Activated CD4-positive, alpha-beta memory T cell treated with anti-CD3 and anti-CD28 coated beads for 36 hours (primary cell): ENCODE data around the gene CELF1. TPM values are rescaled to one million over a fixed set of nuclear protein-coding genes. Genes with fewer than 3 reads are reported as not detected.
A peak's percentile ranks its signal among the peaks of the same experiment; 100 is the strongest.
"Not testable (repeated sequence)": the region's sequence is repeated elsewhere in the genome, so short reads cannot be mapped to it uniquely, and the experiment has no call there.

ENCODE experiments used
- CTCF ChIA-PET: fragments of 350-600 bp; sonication (Branson Sonifier 250); formaldehyde crosslinking; loops from one replicate; lab custom pipeline; 2021; ENCODE audit warnings: antibody characterized with exemption, inconsistent platforms; lab: Charles Lee
- POLR2A ChIA-PET: fragments of 350-600 bp; sonication (Branson Sonifier 250); formaldehyde crosslinking; loops from one replicate; lab custom pipeline; 2021; ENCODE audit warnings: antibody characterized with exemption; lab: Charles Lee
- DNase-seq: peaks from one replicate; pipeline ENCODE4 v3.0.0-alpha.2; 2020
- H3K27ac Mint-ChIP-seq: one replicate; pipeline ENCODE4 v1.8.0; 2021; ENCODE audit warnings: mixed read lengths
- H3K27me3 Mint-ChIP-seq: one replicate; pipeline ENCODE4 v1.8.0; 2021; ENCODE audit warnings: mixed read lengths
- H3K36me3 Mint-ChIP-seq: one replicate; pipeline ENCODE4 v1.8.0; 2021; ENCODE audit warnings: mixed read lengths
- H3K4me1 Mint-ChIP-seq: one replicate; pipeline ENCODE4 v1.8.0; 2021; ENCODE audit warnings: low read depth, mixed read lengths
- H3K4me3 Mint-ChIP-seq: one replicate; pipeline ENCODE4 v1.8.0; 2021; ENCODE audit warnings: mild to moderate bottlenecking, mixed read lengths
- H3K9me3 Mint-ChIP-seq: one replicate; pipeline ENCODE4 v1.8.0; 2021; ENCODE audit warnings: mixed read lengths
- intact Hi-C: fragments of 100-400 bp; cut with micrococcal nuclease; formaldehyde crosslinking; loops from one replicate; pipeline ENCODE4 v1.15.1; 2023
- total RNA-seq, 2 experiments: library from RNA; stranded (reverse); gene quantifications; one replicate each; pipeline ENCODE4 v1.2.3, GENCODE V29; 2021

The CELF1 gene
- total RNA-seq, 2 experiments from 2014 or later, result 103 to 115 TPM

DNA sequence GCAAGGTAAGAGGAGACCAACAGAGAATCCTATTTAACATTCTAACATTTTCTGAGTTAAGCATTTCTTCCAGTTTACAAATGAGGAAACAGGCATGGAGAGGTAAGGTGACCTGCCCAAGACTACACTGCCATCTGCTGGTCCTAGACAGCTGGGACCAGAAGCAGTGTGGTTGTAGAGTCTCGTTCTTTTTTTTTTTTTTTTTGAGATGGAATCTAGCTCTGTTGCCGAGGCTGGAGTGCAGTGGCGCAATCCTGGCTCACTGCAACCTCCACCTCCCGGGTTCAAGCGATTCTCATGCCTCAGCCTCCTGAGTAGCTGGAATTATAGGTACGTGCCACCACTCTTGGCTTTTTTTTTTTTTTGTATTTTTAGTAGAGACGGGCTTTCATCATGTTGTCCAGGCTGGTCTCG, 98.7 kb downstream of the CELF1 start:
- POLR2A ChIA-PET, H3K27ac Mint-ChIP-seq, H3K36me3 Mint-ChIP-seq, H3K27me3 Mint-ChIP-seq, H3K4me3 Mint-ChIP-seq, H3K4me1 Mint-ChIP-seq, H3K9me3 Mint-ChIP-seq: not testable (repeated sequence)
- CTCF ChIA-PET, result interaction anchor here (0.7 to 2.4 kb wide), 11 partner anchors 8 to 276 kb away, joined by 3 to 10 read pairs (median 4); no protein-coding TSS in a partner anchor
- intact Hi-C loops, result loop anchor here (1.0 to 2.0 kb wide), 2 partner anchors 28 to 79 kb away; partner anchors contain the start of gene PSMC3
- DNase-seq, result peak; percentile 77

DNA sequence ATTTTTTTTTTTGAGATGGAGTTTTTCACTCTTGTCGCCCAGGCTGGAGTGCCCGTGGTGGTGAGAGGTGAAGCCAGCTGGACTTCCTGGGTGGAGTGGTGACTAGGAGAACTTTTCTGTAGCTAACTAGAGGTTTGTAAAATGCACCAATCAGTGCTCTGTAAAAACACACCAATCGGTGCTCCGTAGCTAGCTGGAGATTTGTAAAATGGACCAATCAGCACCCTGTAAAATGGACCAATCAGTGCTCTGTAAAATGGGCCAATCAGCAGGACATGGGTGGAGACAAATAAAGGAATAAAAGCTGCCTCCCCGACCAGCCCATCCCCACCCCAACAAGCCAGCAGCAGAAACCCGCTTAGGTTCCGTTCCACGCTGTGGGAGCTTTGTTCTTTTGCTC, 99.6 kb downstream of the CELF1 start:
- no peaks in the 10 kb centered on the region for H3K4me1 Mint-ChIP-seq
- H3K36me3 Mint-ChIP-seq, result no peaks in the 10 kb centered on the region
- intact Hi-C loops, result no loop called here
- no peak for DNase-seq
- no peak overlapping the region for H3K27ac Mint-ChIP-seq
- no peaks in the 10 kb centered on the region for H3K27me3 Mint-ChIP-seq
- ChIA-PET CTCF (interaction anchor here (0.7 to 2.4 kb wide), 11 partner anchors 9 to 219 kb away, joined by 3 to 10 read pairs (median 4); no protein-coding TSS in a partner anchor), POLR2A (no interaction called here)
- H3K4me3 Mint-ChIP-seq, result no peak overlapping the region
- no peaks in the 10 kb centered on the region for H3K9me3 Mint-ChIP-seq

DNA sequence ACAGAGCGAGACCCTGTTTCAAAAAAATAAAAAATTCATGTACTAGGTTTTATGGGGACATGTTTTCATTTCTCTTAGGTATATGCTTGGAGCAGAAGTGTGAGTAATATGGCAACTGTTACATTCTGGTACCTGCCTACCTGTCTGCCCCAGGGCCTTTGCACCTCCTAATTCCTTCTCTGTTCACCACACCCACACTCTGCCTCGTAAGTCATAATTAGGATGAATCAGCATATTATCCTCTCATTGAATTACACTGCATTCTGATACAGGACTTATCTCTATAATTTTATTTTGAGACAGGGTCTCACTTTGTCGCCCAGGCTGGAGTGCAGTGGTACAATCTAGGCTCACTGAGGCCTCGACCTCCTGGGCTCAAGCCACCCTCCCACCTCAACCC, 100.9 kb downstream of the CELF1 start:
- H3K27me3 Mint-ChIP-seq, result no peaks in the 10 kb centered on the region
- no peak overlapping the region for H3K4me3 Mint-ChIP-seq
- H3K4me1 Mint-ChIP-seq, result no peaks in the 10 kb centered on the region
- H3K36me3 Mint-ChIP-seq, result no peaks in the 10 kb centered on the region
- no peak for DNase-seq
- no peaks in the 10 kb centered on the region for H3K9me3 Mint-ChIP-seq
- H3K27ac Mint-ChIP-seq, result no peak overlapping the region
- ChIA-PET CTCF (interaction anchor here (0.9 kb wide), 1 partner anchor 65 kb away, joined by 3 read pairs; no protein-coding TSS in a partner anchor), POLR2A (no interaction called here)
- intact Hi-C loops, result no loop called here

DNA sequence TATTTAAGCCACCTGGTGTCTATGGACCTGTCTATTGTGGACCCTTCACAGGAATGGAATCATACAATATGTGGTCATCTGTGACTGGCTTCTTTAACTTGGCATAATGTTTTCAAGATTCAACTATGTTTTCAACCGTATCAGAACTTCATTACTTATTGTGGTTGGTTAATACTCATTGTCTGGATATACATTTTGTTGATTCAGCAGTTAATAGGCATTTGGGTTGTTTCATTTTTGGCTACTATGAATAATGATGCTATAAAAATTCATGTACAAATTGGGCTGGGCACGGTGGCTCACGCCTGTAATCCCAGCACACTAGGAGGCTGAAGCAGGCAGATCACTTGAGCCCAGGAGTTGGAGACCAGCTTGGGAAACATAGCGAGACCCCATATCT, 101.5 kb downstream of the CELF1 start:
- no peak for DNase-seq
- no peaks in the 10 kb centered on the region for H3K4me1 Mint-ChIP-seq
- H3K36me3 Mint-ChIP-seq, result no peaks in the 10 kb centered on the region
- ChIA-PET CTCF (no interaction called here), POLR2A (no interaction called here)
- H3K27ac Mint-ChIP-seq, result no peak overlapping the region
- no peaks in the 10 kb centered on the region for H3K9me3 Mint-ChIP-seq
- no peak overlapping the region for H3K4me3 Mint-ChIP-seq
- intact Hi-C loops, result no loop called here
- H3K27me3 Mint-ChIP-seq, result no peaks in the 10 kb centered on the region

GRCh38 chr11:47449541-47449940, 103.4 kb downstream of the CELF1 start:
- H3K4me3 Mint-ChIP-seq, result no peak overlapping the region
- no peaks in the 10 kb centered on the region for H3K4me1 Mint-ChIP-seq
- ChIA-PET POLR2A (no interaction called here), CTCF (interaction anchor here (1.4 kb wide), 1 partner anchor 38 kb away, joined by 3 read pairs; no protein-coding TSS in a partner anchor)
- DNase-seq, result no peak
- H3K27ac Mint-ChIP-seq, result no peak overlapping the region
- intact Hi-C loops, result no loop called here
- H3K27me3 Mint-ChIP-seq, result no peaks in the 10 kb centered on the region
- no peaks in the 10 kb centered on the region for H3K36me3 Mint-ChIP-seq
- no peaks in the 10 kb centered on the region for H3K9me3 Mint-ChIP-seq

GRCh38 chr11:47448566-47449427, 104.1 kb downstream of the CELF1 start, which contains the start of gene RAPSN:
Gene RAPSN (minus strand): TSS chr11:47449136. CDS start chr11:47448964, 172 bp downstream.
- CTCF ChIA-PET, result interaction anchor here (1.4 kb wide), 1 partner anchor 37 kb away, joined by 3 read pairs; no protein-coding TSS in a partner anchor
- POLR2A ChIA-PET, result no interaction called here
- Mint-ChIP-seq H3K36me3 (no peaks in the 10 kb centered on the region), H3K4me3 (no peak within 1 kb of the TSS), H3K27me3 (no peaks in the 10 kb centered on the region), H3K4me1 (no peaks in the 10 kb centered on the region), H3K27ac (no peak within 1 kb of the TSS), H3K9me3 (no peaks in the 10 kb centered on the region)
- no peak for DNase-seq
- intact Hi-C loops, result no loop called here

DNA sequence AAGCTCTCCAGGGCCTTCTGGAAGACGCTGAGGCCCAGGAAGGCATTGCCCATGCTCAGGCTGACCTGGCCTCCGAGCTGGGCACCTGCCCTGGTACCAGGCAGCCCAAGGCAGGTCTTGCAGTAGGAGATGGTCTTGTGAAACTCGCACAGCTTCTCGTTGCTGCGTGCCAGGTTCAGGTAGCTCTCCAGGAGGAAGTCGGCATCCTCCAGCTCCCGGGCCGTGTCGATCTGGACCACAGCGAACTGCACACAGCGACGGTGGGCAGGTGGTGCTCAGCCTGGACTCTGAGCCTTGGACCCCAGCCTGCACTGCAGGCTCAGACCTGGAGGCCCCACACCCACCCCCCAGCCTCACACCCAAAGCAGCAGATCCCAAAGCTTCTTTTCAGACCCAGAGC, 105.0 kb downstream of the CELF1 start:
- H3K4me1 Mint-ChIP-seq, result no peaks in the 10 kb centered on the region
- DNase-seq, result no peak
- intact Hi-C loops, result no loop called here
- H3K27ac Mint-ChIP-seq, result no peak overlapping the region
- H3K36me3 Mint-ChIP-seq, result no peaks in the 10 kb centered on the region
- no peaks in the 10 kb centered on the region for H3K9me3 Mint-ChIP-seq
- no peaks in the 10 kb centered on the region for H3K27me3 Mint-ChIP-seq
- no peak overlapping the region for H3K4me3 Mint-ChIP-seq
- ChIA-PET CTCF (no interaction called here), POLR2A (no interaction called here)

DNA sequence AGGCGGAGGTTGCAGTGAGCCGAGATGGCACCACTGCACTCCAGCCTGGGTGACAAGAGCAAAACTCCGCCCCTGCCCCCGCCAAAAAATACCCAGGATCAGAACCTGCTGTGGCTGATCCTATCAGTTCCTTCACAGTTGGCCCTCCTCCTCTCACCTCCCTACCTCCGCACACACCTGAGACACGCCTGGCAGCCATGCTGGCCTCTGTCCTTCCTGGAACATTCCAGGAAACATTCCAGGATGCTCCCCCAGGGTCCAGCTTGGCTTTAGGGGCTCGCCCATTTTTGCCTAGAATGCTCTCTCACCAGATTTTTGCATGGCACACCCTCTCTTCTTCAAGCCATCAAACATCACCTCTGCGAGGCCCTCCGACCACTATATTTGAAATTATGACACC, 106.1 kb downstream of the CELF1 start:
- H3K4me3 Mint-ChIP-seq, result no peak overlapping the region
- H3K4me1 Mint-ChIP-seq, result no peaks in the 10 kb centered on the region
- CTCF ChIA-PET, result no interaction called here
- no peaks in the 10 kb centered on the region for H3K27me3 Mint-ChIP-seq
- no peak for DNase-seq
- no peak overlapping the region for H3K27ac Mint-ChIP-seq
- no peaks in the 10 kb centered on the region for H3K36me3 Mint-ChIP-seq
- H3K9me3 Mint-ChIP-seq, result no peaks in the 10 kb centered on the region
- intact Hi-C loops, result no loop called here
- POLR2A ChIA-PET, result no interaction called here

DNA sequence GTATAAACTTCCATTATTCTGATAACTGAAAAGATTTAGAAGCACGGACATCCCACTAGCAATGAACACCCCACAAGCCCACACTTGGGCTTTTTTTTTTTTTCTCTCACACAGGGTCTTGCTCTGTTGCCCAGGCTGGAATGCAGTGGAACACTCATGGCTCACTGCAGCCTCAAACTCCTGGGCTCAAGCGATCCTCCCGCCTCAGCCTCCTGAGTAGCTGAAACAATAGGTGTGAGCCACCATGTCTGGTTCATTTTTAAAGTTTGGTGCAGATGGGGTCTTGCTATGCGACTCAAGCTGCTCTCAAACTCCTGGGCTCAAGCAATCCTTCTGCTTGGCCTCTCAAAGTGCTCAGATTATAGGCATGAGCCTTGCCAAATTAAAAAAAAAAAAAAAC, 107.1 kb downstream of the CELF1 start:
- Mint-ChIP-seq H3K36me3 (no peaks in the 10 kb centered on the region), H3K9me3 (no peaks in the 10 kb centered on the region), H3K27ac (no peak overlapping the region), H3K4me1 (no peaks in the 10 kb centered on the region), H3K4me3 (no peak overlapping the region), H3K27me3 (no peaks in the 10 kb centered on the region)
- intact Hi-C loops, result no loop called here
- no peak for DNase-seq
- POLR2A ChIA-PET, result interaction anchor here (0.6 kb wide), 1 partner anchor 17 kb away, joined by 3 read pairs; no protein-coding TSS in a partner anchor
- CTCF ChIA-PET, result interaction anchor here (0.9 to 1.5 kb wide), 2 partner anchors 8 to 19 kb away, joined by 3 to 4 read pairs; no protein-coding TSS in a partner anchor

- Mint-ChIP-seq H3K27me3 (no peaks in the 10 kb centered on the region), H3K4me1 (no peaks in the 10 kb centered on the region), H3K36me3 (no peaks in the 10 kb centered on the region), H3K9me3 (no peaks in the 10 kb centered on the region), H3K27ac (no peak overlapping the region), H3K4me3 (no peak overlapping the region)
- no peak for DNase-seq
- intact Hi-C loops, result no loop called here
- ChIA-PET POLR2A (no interaction called here), CTCF (no interaction called here)
Measured at GRCh38 chr11:47443817-47444216, 109.1 kb downstream of the CELF1 start.

DNA sequence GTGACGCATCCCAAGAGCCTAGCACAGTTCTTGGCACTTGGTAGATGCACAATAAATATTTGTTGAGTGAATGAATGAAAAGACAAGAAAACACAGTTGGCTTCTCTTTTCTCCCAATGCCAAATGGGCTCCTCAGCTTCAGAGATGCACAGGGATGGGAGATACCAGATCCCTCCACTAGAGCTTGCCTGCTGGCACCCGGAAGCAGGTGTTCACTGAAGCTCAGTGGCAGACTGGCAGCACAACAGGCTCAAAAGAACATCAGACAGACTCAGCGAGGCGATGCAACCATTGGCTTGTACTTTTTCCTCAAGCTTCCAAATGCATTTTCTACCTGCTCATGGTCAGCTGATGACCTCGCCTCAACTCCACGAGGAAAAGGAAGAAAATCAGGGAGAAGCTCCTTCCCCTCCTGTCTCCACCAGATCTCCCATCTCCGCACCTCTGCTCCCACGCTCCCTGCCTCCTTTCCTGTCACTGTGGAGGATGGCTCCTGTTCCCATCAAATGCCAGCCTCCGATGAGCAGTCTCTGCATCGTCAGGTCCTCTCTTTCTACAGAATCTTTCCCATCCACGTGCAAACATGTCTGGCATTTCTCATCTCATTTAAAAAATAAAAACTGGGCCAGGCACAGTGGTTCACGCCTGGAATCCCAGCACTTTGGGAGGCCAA, 109.8 kb downstream of the CELF1 start:
- no peak for DNase-seq
- Mint-ChIP-seq H3K9me3 (no peaks in the 10 kb centered on the region), H3K27me3 (no peaks in the 10 kb centered on the region), H3K4me3 (no peak overlapping the region), H3K36me3 (no peaks in the 10 kb centered on the region), H3K27ac (no peak overlapping the region), H3K4me1 (no peaks in the 10 kb centered on the region)
- ChIA-PET POLR2A (no interaction called here), CTCF (interaction anchor here (0.6 to 1.1 kb wide), 2 partner anchors 10 to 12 kb away, joined by 3 to 4 read pairs; no protein-coding TSS in a partner anchor)
- intact Hi-C loops, result no loop called here

DNA sequence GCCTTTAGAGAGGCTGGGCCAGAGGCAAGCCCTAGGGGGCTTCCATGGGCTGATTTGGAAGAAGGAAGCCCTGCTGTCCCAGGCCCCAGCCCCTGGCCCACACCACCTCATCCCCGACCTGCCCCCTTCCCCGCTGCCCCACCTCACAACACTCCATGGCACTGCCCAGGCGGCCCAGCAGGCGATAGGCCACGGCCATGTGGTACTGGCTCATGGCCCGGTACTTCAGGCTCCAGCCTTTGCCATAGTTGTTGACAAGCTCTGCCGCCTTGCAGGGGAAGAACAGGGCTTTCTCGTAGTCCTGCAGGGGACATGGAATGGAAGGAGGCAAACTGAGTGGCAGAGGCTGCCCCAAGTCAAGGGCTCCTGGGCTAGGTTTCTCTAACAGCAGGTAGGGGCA, 110.4 kb downstream of the CELF1 start:
- POLR2A ChIA-PET, result no interaction called here
- Mint-ChIP-seq H3K27me3 (no peaks in the 10 kb centered on the region), H3K36me3 (no peaks in the 10 kb centered on the region), H3K4me3 (no peak overlapping the region), H3K4me1 (no peaks in the 10 kb centered on the region), H3K9me3 (no peaks in the 10 kb centered on the region), H3K27ac (no peak overlapping the region)
- intact Hi-C loops, result no loop called here
- DNase-seq, result no peak
- CTCF ChIA-PET, result interaction anchor here (0.6 to 1.1 kb wide), 2 partner anchors 11 to 12 kb away, joined by 3 to 4 read pairs; no protein-coding TSS in a partner anchor
